ENCODE measurements around the gene GKN2. TPM values are rescaled to one million over a fixed set of nuclear protein-coding genes. Genes with fewer than 3 reads are reported as not detected.

The GKN2 gene
- total RNA-seq, 1 donor from 2014 or later = not detected

- Mint-ChIP-seq H3K4me3 (ENCODE audit: unreplicated experiment) (no peak overlapping the region), H3K9me3 (ENCODE audit: unreplicated experiment) (peaks cover 31% of the 10 kb centered on the region), H3K27ac (ENCODE audit: unreplicated experiment) (no peak overlapping the region), H3K27me3 (ENCODE audit: unreplicated experiment) (no peaks in the 10 kb centered on the region), H3K4me1 (ENCODE audit: unreplicated experiment) (peaks cover 27% of the 10 kb centered on the region), H3K36me3 (ENCODE audit: unreplicated experiment) (peaks cover 7% of the 10 kb centered on the region)
- no peak for TF ChIP-seq CTCF (IDR thresholded peaks at IDR 0.05)
- no peak for DNase-seq (ENCODE audit: extremely low spot score, unreplicated experiment)
These were observed 13.8 kb downstream of the GKN2 start for GRCh38 chr2:68938938-68939337.

GRCh38 chr2:68937346-68938055 lies 15.2 kb downstream of the GKN2 start:
- no peaks in the 10 kb centered on the region for H3K27me3 Mint-ChIP-seq (ENCODE audit: unreplicated experiment)
- no peak overlapping the region for H3K4me3 Mint-ChIP-seq (ENCODE audit: unreplicated experiment)
- TF ChIP-seq CTCF (IDR thresholded peaks at IDR 0.05) = no peak
- DNase-seq (ENCODE audit: extremely low spot score, unreplicated experiment) = no peak
- peaks cover 31% of the 10 kb centered on the region for H3K9me3 Mint-ChIP-seq (ENCODE audit: unreplicated experiment)
- peaks cover 21% of the 10 kb centered on the region for H3K4me1 Mint-ChIP-seq (ENCODE audit: unreplicated experiment)
- H3K36me3 Mint-ChIP-seq (ENCODE audit: unreplicated experiment) = peaks cover 7% of the 10 kb centered on the region
- H3K27ac Mint-ChIP-seq (ENCODE audit: unreplicated experiment) = no peak overlapping the region

- no peak overlapping the region for H3K27ac Mint-ChIP-seq (ENCODE audit: unreplicated experiment)
- peaks cover 7% of the 10 kb centered on the region for H3K36me3 Mint-ChIP-seq (ENCODE audit: unreplicated experiment)
- H3K4me3 Mint-ChIP-seq (ENCODE audit: unreplicated experiment) = no peak overlapping the region
- TF ChIP-seq CTCF (IDR thresholded peaks at IDR 0.05) = no peak
- DNase-seq (ENCODE audit: extremely low spot score, unreplicated experiment) = no peak
- peaks cover 27% of the 10 kb centered on the region for H3K4me1 Mint-ChIP-seq (ENCODE audit: unreplicated experiment)
- peaks cover 26% of the 10 kb centered on the region for H3K9me3 Mint-ChIP-seq (ENCODE audit: unreplicated experiment)
- H3K27me3 Mint-ChIP-seq (ENCODE audit: unreplicated experiment) = no peaks in the 10 kb centered on the region
These were observed 15.8 kb downstream of the GKN2 start for GRCh38 chr2:68936889-68937288.

- DNase-seq (ENCODE audit: extremely low spot score, unreplicated experiment) = no peak
These were observed 16.3 kb downstream of the GKN2 start for GRCh38 chr2:68936427-68936826.

More at GRCh38 chr2:68936427-68936826, 16.3 kb downstream of the GKN2 start:
- Mint-ChIP-seq H3K36me3 (ENCODE audit: unreplicated experiment) (peaks cover 5% of the 10 kb centered on the region), H3K4me3 (ENCODE audit: unreplicated experiment) (no peak overlapping the region), H3K4me1 (ENCODE audit: unreplicated experiment) (peaks cover 30% of the 10 kb centered on the region), H3K27me3 (ENCODE audit: unreplicated experiment) (no peaks in the 10 kb centered on the region), H3K27ac (ENCODE audit: unreplicated experiment) (peak overlapping the region; percentile 23), H3K9me3 (ENCODE audit: unreplicated experiment) (peaks cover 22% of the 10 kb centered on the region)
- TF ChIP-seq CTCF (IDR thresholded peaks at IDR 0.05) = no peak

Data from osteocyte (in vitro differentiated cells).